GM12872 (cell line): ENCODE measurements around the gene DPM2.

ENCODE experiments used
- CTCF ChIP-seq: IDR thresholded peaks from 3 replicates; pipeline ENCODE4 v1.5.1; 2011; ENCODE audit warnings: low read depth, mild to moderate bottlenecking, low read length, moderate library complexity; ENCODE audit not compliant: insufficient read depth

Gene DPM2

GRCh38 chr9:127980060-127980705, 42.5 kb upstream of the DPM2 start:
- TF ChIP-seq CTCF, result no peak

- TF ChIP-seq CTCF, result no peak
Observed at GRCh38 chr9:127979333-127980059, 41.8 kb upstream of the DPM2 start.

- TF ChIP-seq CTCF, result no peak
Observed at GRCh38 chr9:127979015-127979332, 41.3 kb upstream of the DPM2 start.

- 0 out of 3 replicates have a peak, but pooled peaks have one; percentile 9 for TF ChIP-seq CTCF
Observed at GRCh38 chr9:127977884-127978647, 40.4 kb upstream of the DPM2 start.

GRCh38 chr9:127977009-127977883, 39.6 kb upstream of the DPM2 start:
- 0 out of 3 replicates have a peak, but pooled peaks have one; percentile 9 for TF ChIP-seq CTCF

GRCh38 chr9:127976498-127976897, 38.8 kb upstream of the DPM2 start:
- no peak for TF ChIP-seq CTCF
